Left colon (tissue), 2 donors: ENCODE measurements around the gene B4GALT6. TPM values are rescaled to one million over a fixed set of nuclear protein-coding genes. Genes with fewer than 3 reads are reported as not detected.
A peak's percentile ranks its signal among the peaks of the same experiment; 100 is the strongest.

ENCODE experiments used
- ATAC-seq: fragments of 200-7000 bp; cut with Tn5 transposase; one replicate; pipeline ENCODE4 v1.9.1; 2020; ENCODE audit warnings: mild to moderate bottlenecking, moderate library complexity
- DNase-seq, 2 donors: peaks; one replicate each; pipeline ENCODE4 v3.0.0-alpha.2; 2020
- intact Hi-C, 2 donors: fragments of 100-400 bp; cut with DNase I in 1 of 2; cut with micrococcal nuclease in 1 of 2; formaldehyde crosslinking; loops; one replicate each; pipeline versions ENCODE4 v1.11.2 to v1.14.0; 2022; cut with DNase I, micrococcal nuclease
- total RNA-seq, 2 donors: library from RNA; stranded (reverse); fragmentation: NEBNext Ultra II Directional; extraction: Animal tissue kit (Norgen Biotek cat#: 25700); gene quantifications; one replicate each; pipeline ENCODE4 v1.2.1, GENCODE V29; 2021
- donor health status: DM: no; HTN: no; CAD: no.
- donor health status: DM: yes; HTN: yes; CAD: no.

Gene B4GALT6
- total RNA-seq, 2 donors from 2014 or later, result 5.2 to 6.0 TPM

DNA sequence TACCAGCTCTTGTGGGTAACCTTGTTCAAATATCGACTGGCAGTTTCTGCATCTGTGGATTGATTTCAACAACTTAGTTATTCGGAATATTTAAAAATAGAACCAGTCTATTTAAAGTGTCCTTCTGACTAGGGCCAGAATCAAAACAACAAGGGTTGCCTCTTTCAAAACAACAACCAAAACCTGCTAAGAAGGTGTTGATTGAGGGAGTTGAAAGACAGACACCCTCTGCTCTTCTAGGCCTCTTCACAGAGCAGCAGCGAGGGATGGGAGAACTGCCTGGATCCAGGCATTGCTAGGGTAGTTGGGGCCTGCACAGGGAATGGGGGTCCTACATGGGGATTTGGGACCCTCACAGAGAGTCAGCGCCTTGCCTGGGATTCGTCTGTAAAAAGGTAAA is 72.9 kb downstream of the B4GALT6 start:
- DNase-seq (no peak), ATAC-seq (no peak)
- intact Hi-C loops, result no loop called here

DNA sequence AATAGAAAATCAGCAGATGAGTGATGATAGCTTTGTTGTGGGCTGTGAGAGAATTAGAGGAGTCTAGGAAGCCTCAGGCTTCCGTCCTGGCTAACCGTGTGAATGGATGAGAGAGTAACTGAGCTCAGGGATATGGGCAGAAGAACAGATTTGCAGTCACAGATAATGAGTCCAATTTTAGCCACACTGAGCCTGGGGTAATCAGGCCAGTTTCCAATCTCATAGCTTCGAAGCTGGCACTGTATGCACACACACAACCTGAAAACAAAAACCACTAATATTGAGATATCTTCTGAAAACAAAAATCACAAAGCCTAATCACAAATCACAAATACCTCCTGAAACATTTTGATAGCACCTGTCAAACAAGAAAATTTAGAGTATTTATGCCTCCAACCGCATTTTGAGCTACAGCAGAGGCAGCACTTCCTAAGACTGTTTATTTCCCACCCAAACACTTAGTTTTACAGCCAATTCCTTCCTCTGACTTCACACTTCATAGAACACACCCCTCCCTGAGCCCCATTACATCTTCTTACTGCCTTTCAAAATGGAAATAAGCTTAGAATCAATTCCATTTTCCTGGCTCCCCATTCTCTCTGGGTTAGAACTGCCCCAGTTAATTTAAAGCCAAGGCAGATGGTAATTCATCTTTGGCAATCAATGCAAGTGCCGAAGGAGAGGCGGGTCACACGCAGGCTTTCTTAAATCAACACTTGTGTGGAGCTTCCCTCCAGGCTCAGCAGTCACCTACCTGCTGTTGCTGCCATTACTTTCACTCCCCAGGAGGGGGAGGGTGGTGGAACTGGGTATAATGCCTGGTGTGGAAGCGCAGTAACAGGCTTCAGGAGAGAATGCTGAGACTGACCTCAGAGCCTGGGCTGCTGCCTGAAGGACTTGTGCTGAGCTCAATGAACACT is 73.8 kb downstream of the B4GALT6 start:
- peak; percentile 98 for ATAC-seq
- intact Hi-C loops, result no loop called here
- peak; percentile 32 to 38 for DNase-seq

DNA sequence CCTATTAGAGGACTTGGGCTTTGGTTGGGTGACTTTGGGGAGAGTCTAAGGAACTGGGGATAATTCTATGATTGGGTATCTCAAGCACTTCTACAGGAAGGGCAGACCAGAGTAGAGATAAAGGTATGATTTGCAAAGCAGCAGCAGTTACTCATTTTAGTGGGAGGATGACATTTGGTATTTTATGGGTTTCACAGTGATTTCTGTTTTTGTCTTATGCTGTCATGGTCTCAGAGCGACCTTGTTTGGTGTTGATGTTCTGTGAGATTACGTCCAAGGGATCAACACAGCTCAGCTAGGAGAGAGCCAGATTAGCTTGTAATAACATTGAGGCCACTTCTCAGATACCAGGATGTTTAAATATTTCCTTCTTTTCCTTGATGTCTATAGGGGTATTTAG is 74.5 kb downstream of the B4GALT6 start:
- intact Hi-C loops, result no loop called here
- no peak for DNase-seq
- no peak for ATAC-seq

DNA sequence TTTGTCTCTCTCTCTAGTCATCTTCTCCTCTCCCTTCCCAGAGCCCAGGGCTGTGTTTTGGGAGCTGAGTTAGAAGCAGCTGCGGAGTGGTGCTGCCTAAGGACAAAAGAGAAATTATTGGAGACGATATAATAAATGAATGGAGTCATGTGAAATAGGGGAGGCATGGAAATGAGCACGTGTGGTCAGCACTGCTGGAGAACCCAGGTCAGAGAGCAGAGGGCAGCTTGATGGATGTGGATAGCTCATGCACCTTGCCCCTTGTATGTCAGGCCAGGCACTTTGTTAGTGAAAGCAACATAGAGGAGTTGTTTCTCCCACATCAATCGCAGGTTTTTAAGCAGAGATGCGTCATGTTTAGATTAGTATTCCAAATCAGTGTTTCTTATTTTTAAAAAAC is 77.0 kb downstream of the B4GALT6 start:
- ATAC-seq, result no peak
- no peak for DNase-seq
- intact Hi-C loops, result no loop called here

DNA sequence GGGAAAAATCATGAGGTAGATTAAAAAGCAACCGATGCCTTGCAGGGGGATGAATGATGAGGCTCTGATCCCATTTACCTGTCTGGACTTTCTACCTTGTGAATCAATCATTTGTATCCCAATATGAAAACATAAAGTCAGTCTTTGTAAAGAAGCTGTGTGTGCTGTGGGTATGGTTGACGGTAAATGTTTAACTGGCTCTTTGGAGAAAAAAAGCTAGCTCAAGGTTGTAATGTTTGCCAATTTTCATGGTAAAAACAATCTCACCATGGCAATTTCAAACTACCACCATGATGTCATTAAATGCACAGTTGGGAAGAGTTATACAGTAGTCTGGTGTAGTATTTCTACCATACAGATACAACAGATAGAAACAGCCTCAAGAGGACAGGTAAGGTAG is 78.1 kb downstream of the B4GALT6 start:
- DNase-seq (no peak), ATAC-seq (peak; percentile 40)
- intact Hi-C loops, result no loop called here

DNA sequence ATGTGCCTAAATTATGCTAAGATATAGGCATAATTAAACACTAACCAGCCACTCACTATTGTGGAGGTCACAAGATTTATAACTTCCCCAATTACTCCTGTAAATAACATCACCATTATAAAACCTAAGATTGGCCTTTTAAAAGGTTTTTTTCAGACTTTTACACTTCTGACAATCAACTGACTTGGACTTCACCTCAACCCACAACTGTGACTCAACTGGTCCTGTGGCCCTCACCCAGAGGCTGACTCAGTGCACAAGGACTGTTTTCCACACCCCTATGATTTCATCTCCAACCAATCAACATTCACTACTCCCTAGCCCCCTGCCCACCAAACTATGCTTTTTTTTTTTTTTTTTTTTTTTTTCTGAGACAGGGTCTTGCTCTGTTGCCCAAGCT is 81.1 kb downstream of the B4GALT6 start:
- DNase-seq, result no peak
- intact Hi-C loops, result no loop called here
- ATAC-seq, result no peak

DNA sequence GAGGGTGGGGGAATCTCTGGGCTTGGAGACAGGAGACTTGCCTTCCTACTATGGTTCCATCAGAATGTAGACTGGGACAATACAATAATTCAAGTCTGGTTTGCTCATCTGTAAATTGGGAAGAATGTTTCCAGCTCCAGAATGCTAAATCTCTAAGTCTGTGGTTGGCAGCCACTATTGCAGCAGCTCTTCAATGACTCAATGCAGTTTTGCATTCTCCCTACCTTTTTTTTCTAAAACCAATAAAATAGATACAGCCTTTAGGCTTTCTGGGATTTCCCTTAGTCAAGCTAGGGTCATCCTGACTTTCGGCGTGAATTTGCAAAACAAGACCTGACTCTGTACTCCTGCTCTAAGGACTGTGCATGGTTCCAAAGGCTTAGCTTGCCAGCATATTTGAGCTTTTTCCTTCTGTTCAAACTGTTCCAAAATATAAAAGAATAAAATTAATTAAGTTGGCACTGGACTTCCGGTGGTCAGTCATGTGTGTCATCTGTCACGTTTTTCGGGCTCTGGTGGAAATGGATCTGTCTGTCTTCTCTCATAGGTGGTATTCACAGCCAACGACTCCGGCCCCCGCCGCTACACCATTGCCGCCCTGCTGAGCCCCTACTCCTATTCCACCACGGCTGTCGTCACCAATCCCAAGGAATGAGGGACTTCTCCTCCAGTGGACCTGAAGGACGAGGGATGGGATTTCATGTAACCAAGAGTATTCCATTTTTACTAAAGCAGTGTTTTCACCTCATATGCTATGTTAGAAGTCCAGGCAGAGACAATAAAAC is 86.2 kb downstream of the B4GALT6 start:
- intact Hi-C loops, result no loop called here
- no peak for DNase-seq
- ATAC-seq, result no peak

DNA sequence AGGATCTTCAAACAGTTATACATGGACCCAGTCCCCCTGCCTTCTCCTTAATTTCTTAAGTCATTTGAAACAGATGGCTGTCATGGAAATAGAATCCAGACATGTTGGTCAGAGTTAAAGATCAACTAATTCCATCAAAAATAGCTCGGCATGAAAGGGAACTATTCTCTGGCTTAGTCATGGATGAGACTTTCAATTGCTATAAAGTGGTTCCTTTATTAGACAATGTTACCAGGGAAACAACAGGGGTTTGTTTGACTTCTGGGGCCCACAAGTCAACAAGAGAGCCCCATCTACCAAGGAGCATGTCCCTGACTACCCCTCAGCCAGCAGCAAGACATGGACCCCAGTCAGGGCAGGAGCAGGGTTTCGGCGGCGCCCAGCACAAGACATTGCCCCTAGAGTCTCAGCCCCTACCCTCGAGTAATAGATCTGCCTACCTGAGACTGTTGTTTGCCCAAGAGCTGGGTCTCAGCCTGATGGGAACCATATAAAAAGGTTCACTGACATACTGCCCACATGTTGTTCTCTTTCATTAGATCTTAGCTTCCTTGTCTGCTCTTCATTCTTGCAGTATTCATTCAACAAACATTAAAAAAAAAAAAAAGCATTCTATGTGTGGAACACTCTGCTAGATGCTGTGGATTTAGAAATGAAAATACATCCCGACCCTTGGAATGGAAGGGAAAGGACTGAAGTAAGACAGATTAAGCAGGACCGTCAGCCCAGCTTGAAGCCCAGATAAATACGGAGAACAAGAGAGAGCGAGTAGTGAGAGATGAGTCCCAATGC is 88.1 kb downstream of the B4GALT6 start:
- ATAC-seq (no peak), DNase-seq (no peak)
- intact Hi-C loops, result no loop called here

DNA sequence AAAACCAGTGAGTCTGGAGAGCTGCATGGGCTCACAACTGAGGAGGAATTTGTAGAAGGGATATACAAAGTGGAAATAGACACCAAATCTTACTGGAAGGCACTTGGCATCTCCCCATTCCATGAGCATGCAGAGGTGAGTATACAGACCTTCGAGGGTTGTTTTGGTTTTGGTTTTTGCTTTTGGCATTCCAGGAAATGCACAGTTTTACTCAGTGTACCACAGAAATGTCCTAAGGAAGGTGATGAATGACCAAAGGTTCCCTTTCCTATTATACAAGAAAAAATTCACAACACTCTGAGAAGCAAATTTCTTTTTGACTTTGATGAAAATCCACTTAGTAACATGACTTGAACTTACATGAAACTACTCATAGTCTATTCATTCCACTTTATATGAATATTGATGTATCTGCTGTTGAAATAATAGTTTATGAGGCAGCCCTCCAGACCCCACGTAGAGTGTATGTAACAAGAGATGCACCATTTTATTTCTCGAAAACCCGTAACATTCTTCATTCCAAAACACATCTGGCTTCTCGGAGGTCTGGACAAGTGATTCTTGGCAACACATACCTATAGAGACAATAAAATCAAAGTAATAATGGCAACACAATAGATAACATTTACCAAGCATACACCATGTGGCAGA is 89.1 kb downstream of the B4GALT6 start:
- DNase-seq, result no peak
- ATAC-seq, result no peak
- intact Hi-C loops, result no loop called here

DNA sequence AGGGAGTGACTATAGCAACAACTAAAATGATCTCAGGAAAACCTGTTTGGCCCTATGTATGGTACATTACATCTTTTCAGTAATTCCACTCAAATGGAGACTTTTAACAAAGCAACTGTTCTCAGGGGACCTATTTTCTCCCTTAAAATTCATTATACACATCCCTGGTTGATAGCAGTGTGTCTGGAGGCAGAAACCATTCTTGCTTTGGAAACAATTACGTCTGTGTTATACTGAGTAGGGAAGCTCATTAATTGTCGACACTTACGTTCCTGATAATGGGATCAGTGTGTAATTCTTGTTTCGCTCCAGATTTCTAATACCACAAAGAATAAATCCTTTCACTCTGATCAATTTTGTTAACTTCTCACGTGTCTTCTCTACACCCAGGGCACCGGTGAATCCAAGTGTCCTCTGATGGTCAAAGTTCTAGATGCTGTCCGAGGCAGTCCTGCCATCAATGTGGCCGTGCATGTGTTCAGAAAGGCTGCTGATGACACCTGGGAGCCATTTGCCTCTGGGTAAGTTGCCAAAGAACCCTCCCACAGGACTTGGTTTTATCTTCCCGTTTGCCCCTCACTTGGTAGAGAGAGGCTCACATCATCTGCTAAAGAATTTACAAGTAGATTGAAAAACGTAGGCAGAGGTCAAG is 91.7 kb downstream of the B4GALT6 start:
- DNase-seq, result no peak
- intact Hi-C loops, result no loop called here
- no peak for ATAC-seq

DNA sequence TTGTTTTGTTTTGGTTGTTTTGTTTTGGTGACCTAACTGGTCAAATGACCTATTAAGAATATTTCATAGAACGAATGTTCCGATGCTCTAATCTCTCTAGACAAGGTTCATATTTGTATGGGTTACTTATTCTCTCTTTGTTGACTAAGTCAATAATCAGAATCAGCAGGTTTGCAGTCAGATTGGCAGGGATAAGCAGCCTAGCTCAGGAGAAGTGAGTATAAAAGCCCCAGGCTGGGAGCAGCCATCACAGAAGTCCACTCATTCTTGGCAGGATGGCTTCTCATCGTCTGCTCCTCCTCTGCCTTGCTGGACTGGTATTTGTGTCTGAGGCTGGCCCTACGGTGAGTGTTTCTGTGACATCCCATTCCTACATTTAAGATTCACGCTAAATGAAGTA is 92.8 kb downstream of the B4GALT6 start, which contains the start of gene TTR:
TSS of gene TTR (plus strand) at position 250 of the 400 bp plus-strand sequence. CDS start at position 276, 26 bp downstream.
- ATAC-seq, result peak; percentile 43
- intact Hi-C loops, result no loop called here
- no peak for DNase-seq

DNA sequence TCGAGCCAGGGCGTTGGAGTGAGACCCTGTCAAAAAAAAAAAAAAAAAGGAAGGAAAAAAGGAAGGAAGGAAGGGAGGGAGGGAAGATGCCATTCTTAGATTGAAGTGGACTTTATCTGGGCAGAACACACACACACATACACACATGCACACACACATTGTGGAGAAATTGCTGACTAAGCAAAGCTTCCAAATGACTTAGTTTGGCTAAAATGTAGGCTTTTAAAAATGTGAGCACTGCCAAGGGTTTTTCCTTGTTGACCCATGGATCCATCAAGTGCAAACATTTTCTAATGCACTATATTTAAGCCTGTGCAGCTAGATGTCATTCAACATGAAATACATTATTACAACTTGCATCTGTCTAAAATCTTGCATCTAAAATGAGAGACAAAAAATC is 93.3 kb downstream of the B4GALT6 start:
- intact Hi-C loops, result no loop called here

DNA sequence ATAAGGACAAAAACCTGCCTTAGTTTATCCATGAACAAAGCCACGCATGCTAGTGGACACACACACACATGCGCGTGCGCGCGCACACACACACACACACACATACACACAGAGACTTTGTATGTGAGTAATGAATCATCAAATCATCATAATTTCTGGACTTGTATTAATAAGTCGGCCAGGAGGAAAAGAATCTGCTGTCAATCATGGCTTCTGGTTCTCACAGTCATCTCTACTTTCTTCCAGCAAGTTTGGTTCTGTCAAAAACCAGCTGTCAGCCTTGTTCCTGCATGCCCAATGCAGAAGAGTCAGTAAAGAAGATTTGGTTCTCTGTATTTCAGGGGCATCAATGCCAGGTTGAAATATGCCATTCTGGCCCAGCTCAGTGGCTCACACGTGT is 93.8 kb downstream of the B4GALT6 start:
- intact Hi-C loops, result no loop called here
- DNase-seq (no peak), ATAC-seq (no peak)

More for the DNA sequence above, 93.3 kb downstream of the B4GALT6 start:
- DNase-seq, result no peak
- no peak for ATAC-seq

DNA sequence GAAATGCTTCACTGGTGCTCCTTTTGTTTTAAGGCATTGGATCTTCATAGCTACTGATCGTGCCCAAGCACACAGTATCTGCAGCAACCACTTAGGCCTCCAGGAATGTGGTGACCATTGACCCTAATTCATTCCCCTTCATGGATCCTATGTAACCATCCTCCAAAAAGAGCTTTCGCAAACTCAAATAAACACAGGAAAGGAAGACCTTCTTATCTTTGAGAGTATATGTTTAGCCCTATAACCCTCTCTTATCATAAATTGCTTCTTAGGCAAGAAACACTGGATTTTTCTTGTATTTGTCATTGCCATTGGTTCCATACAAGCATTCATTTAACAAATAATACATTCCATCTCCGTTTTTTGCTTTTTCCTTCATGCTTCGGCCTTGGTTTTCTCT is 96.9 kb downstream of the B4GALT6 start:
- no peak for DNase-seq
- intact Hi-C loops, result no loop called here
- no peak for ATAC-seq

DNA sequence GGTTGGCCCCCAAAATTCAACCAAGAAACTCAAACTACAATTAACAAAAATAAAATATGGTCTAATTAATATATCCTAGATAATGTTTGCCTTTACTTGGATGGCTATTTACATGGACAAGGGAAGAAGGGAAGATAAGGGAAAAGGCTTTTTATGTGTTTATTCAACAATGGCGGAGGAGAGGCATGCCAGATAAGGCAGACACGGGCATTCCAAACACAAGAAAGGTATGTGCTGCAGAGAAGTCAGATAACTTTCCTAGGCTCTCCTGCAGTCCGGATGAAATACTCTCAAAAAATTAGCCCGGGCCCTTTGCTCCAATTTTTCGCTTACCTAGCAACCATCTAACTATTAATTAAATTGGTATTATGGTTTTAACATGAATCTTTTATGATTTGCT is 97.8 kb downstream of the B4GALT6 start:
- no peak for DNase-seq
- intact Hi-C loops, result no loop called here
- no peak for ATAC-seq

DNA sequence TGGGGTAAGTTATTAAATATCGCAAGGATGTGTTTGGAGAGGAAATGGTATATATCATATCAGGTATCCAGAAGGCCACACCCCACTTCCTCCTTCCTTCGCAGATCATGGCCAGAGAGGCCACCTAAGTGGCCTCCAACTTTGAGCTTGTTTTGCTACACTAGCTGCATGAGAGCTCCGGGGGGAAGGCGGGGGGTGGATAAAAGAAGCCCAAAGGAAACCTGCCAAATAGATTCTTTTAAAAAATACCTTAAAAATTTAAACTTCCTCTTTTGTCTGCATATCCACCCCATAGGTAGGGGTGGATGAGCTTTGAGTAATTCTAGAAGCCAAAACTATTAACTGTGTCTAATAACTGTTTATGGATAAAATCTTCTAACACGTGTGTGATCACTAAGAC is 98.4 kb downstream of the B4GALT6 start:
- ATAC-seq, result no peak
- DNase-seq, result no peak
- intact Hi-C loops, result no loop called here

DNA sequence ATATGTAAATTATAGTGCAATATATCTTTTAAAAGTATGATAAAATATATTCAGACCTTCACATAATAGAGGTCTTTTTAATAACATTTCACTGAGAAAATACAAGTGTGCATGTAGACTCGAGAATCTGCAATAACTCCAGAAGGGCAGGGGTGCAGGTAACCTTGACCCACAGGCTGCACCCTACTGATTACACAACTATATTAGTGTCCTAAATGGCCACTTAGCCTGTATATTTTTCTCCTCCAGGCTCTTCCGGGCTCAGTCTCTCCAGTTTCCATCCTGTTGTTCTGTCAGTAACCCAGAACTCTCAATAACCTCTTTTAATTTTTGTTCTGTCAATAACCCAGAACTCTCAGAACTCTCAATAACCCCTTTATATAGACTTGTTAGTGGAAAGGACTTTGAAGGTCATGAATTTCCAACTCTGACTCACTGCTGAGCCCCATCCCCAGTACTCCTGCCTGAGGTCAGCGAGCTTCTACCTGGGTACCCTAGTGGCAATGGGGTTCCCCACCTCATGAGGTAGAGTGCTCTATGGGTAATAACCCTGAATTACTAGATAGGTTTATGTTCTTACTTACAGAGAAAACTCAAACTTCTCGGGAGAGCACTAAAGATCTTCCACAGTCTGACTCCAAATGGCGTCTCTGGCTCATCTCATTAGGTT is 101.1 kb downstream of the B4GALT6 start:
- no peak for ATAC-seq
- DNase-seq, result no peak
- intact Hi-C loops, result no loop called here
